ENCODE measurements around the gene SMYD3.
"Not testable (repeated sequence)": the region's sequence is repeated elsewhere in the genome, so short reads cannot be mapped to it uniquely, and the experiment has no call there.

The SMYD3 gene

GRCh38 chr1:246364415-246364941, 142.6 kb downstream of the SMYD3 start:
- no peak for DNase-seq (ENCODE audit: low read depth in 1 of 2, low spot score in 1 of 2)

GRCh38 chr1:246357014-246357598, 150.0 kb downstream of the SMYD3 start:
- not testable (repeated sequence) for DNase-seq (ENCODE audit: low read depth in 1 of 2, low spot score in 1 of 2)

DNA sequence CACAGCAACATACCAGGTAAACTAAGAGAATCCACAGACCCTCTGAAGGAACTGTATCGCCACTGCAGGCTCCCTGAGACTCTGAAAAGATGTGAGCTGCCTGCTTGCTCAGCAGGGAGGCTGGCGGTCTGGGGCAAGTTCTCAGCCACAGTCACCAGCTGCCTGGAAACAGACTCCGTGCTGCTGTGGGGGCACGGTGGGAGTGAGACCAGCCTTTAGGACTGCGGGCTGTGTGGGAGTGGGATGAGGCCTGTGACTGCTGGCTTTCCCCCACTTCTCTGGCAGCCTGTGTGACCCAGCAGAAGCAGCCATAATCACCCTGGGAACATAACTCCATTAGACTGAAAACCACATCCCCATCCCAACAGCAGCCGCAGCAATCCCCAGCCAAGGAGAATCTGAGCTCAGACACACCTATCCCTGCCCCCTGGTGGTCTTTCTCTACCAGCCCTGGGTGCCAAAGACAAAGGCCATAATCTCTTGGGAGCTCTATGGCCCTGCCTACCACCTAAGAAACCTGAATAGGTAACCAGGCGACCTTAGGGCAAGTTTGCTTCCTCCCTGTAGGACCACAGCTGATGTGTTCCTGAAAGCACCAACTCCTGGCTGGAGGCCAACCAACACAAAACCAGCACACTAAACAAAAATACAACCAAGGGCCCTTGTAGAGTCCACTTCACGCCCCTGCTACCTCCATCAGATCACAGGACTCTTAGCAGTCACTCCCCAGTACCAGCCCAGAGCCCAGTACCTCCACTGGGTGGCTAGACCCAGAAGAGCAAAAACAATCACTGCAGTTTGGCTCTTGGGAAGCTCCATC, 151.5 kb downstream of the SMYD3 start:
- no peak for DNase-seq (ENCODE audit: low read depth in 1 of 2, low spot score in 1 of 2)

- DNase-seq (ENCODE audit: low read depth in 1 of 2, low spot score in 1 of 2): no peak
Observed at GRCh38 chr1:246351721-246352120, 155.4 kb downstream of the SMYD3 start.

DNA sequence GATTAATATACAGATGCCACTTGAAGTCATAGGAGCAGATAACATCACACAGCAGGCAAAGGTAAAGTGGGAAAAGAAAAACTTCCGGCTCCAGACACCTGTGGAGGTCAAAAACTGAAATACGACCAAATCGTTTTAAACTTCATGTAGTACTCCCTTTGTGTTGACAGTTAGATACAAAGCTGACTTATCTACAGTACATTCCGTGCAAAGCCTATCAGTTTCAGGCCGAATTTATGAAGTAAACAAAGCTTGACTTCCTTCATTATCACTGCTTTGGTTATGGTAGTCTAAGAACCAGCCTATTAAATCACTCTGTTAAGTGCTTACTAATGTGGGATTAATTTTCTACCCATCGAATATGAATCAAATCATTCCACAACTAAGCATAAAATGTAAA, 156.3 kb downstream of the SMYD3 start:
- no peak for DNase-seq (ENCODE audit: low read depth in 1 of 2, low spot score in 1 of 2)

DNA sequence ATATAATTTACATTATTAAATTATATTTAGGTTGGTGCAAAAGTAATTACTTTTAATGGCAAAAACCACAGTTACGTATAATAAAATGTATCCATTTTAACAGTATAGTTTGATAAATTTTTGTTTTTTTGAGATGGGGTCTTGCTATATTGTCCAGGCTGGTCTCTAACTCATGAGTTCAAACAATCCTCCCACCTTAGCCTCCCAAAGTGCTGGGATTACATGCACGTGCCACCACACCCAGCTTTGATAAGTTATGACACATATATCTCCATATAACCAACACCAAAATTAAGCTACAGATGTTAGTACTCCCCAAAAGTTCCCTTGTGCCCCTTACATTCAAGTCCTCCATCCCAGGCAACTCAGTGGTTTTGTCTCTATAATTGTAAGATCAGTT, 163.1 kb downstream of the SMYD3 start:
- no peak for DNase-seq (ENCODE audit: low read depth in 1 of 2, low spot score in 1 of 2)

DNA sequence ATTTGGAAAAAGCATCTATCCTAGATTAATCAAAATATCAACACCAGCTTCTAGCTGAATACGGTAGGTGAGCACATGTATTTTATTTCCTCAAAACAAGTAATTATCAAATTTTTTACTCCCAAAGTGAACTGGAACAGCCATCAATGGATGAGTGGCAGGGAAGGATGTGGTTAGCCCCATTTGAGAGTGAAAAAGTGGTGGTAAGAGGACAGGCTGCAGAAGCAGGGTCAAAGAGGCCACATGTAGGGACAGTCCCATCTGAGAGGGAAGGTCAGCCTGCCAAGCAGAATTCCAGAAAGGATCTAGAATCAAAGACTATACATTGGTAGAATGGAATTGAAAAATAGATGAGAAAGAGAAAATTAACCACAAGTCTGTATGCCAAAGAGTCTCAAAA, 163.8 kb downstream of the SMYD3 start:
- no peak for DNase-seq (ENCODE audit: low read depth in 1 of 2, low spot score in 1 of 2)

DNA sequence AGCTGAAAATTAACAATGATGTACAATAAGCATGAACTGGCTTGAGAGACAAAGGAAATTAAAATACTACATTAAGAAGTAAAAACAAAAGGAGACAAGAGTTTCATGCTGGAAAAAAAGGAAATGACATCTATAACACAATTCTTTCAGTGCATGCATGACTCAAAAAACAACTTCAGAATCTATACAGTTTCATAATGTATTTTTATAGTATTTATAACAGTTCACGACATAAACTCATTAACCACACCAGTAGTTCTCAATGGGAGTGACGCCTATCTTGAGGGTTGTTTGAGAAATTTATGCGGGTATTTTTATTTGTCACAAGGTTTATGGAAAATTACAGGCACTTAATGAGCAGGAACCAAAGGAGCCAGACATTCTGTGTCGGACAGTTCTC, 168.5 kb downstream of the SMYD3 start:
- DNase-seq (ENCODE audit: low read depth in 1 of 2, low spot score in 1 of 2): peak in 1 of 2 donors; percentile 1

DNA sequence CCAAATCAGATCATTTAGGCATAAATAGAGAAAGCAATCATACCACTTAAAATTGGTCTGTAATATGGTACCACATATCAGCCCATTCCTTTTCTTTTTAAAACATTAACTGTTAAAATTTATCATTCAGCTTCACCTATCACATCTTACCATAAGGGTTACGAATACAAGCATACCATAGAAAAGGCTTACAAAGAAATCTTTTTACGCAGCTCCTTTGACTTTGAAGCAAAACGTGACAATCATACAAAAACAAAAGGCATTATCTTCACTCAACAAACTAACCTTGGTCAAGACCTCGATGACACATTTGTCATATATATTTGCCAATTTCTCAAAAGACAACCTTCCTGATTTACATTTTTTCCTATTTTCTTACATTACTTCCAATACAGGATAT, 169.0 kb downstream of the SMYD3 start:
- DNase-seq (ENCODE audit: low read depth in 1 of 2, low spot score in 1 of 2): no peak

DNA sequence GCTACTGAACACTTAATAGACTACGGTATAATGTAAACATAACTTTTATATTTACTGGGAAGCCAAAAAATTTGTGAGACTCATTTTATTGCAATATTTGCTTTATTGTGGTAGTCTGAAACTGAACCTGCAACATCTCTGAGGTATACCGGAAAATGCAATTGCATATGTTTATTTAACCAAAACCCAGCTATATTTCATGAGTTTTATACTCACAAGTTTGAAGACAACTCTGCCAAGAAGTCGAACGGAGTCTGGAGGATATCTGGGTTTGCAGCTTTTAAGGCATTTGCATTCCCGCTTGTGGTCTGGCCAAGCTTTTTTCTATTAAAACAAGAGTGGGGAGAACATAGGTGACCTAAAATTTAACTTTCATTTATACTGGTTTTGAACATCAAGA, 171.9 kb downstream of the SMYD3 start:
- no peak for DNase-seq (ENCODE audit: low read depth in 1 of 2, low spot score in 1 of 2)

- no peak for DNase-seq (ENCODE audit: low read depth in 1 of 2, low spot score in 1 of 2)
Observed at GRCh38 chr1:246333855-246334254, 173.2 kb downstream of the SMYD3 start.

GRCh38 chr1:246332078-246332477, 175.0 kb downstream of the SMYD3 start:
- no peak for DNase-seq (ENCODE audit: low read depth in 1 of 2, low spot score in 1 of 2)

DNA sequence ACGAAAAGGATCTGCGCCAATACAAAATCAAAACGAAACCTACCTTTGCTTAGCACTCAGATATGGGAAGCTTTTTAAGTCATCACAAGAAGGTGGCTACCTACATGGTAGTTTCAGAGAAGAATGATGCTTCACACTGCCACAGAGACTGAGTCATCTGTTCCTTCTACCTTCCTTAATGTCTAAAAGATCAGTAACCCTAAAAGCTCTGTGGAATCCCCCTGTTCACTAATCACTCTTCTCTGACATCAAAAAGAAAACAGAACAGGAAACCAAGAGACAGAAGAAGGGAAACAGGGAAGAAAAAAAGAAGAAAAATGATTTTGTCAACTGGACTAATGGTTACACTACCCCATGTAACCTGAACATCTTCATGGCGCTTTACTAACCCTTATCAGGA, 177.2 kb downstream of the SMYD3 start:
- DNase-seq (ENCODE audit: low read depth in 1 of 2, low spot score in 1 of 2): peak in 1 of 2 donors; percentile 35

- DNase-seq (ENCODE audit: low read depth in 1 of 2, low spot score in 1 of 2): not testable (repeated sequence)
Observed at GRCh38 chr1:246329292-246329691, 177.8 kb downstream of the SMYD3 start.

GRCh38 chr1:246324711-246325110, 182.4 kb downstream of the SMYD3 start:
- no peak for DNase-seq (ENCODE audit: low read depth in 1 of 2, low spot score in 1 of 2)

- not testable (repeated sequence) for DNase-seq (ENCODE audit: low read depth in 1 of 2, low spot score in 1 of 2)
Observed at GRCh38 chr1:246324033-246324432, 183.0 kb downstream of the SMYD3 start.

DNA sequence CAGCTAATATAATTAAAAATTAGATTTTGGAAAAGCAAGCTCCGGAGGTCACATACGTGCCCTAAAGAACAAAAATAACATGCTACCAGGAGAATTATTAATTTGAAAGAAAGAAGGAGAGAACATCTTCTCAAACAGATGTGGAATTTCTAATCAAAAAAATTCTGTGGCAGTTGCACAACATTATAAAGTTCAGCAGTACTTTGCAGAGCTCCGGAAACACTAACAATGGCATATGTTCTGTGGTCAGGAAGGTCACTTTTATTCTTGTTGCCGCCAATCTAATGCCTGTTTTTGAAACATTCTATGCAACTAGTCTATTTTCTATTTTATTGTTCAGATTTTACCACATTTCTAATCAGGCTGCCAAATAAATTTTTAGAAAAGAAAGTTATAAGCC, 186.8 kb downstream of the SMYD3 start:
- DNase-seq (ENCODE audit: low read depth in 1 of 2, low spot score in 1 of 2): no peak

GRCh38 chr1:246319083-246319714, 187.9 kb downstream of the SMYD3 start:
- no peak for DNase-seq (ENCODE audit: low read depth in 1 of 2, low spot score in 1 of 2)

GRCh38 chr1:246318622-246319021, 188.5 kb downstream of the SMYD3 start:
- DNase-seq (ENCODE audit: low read depth in 1 of 2, low spot score in 1 of 2): no peak

- no peak for DNase-seq (ENCODE audit: low read depth in 1 of 2, low spot score in 1 of 2)
Observed at GRCh38 chr1:246318036-246318359, 189.1 kb downstream of the SMYD3 start.

- DNase-seq (ENCODE audit: low read depth in 1 of 2, low spot score in 1 of 2): no peak
Observed at GRCh38 chr1:246317332-246318035, 189.6 kb downstream of the SMYD3 start.

DNA sequence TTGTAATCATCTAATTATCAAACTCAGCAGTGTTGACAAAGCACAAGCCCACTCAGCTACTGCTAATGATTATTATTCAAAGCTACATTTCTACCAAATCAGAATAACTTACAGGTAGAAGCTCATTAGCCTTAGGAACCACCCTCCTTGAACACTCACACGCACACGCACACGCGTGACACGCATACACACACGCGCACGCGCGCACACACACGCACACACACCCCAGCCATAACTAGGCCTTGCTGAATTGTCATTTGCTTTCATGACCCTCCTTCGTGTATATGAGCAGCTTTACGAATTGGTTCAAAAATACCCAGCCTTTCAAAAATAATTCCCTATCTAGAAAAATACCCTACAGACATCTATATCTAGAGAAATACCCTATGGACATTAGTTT, 195.6 kb downstream of the SMYD3 start:
- DNase-seq (ENCODE audit: low read depth in 1 of 2, low spot score in 1 of 2): no peak

Measured in activated CD4-positive, alpha-beta T cell treated with anti-CD3 and anti-CD28 coated beads, Interleukin-2, amount 50 U/mL, for 24 hours (primary cell).